OCI-LY7 (cell line): ENCODE results near the gene IL17RD. TPM values are rescaled to one million over a fixed set of nuclear protein-coding genes. Genes with fewer than 3 reads are reported as not detected.

Experiments used
- BruUV-seq: library from RNA; stranded (reverse); fragments of 400-500 nt; replicated peaks from 2 replicates; lab custom pipeline; 2021; lab: Mats Ljungman, UMichigan
- CTCF ChIA-PET: fragments of 300-600 bp; sonication (Branson Sonifier 250); formaldehyde crosslinking; loops from one replicate; lab custom pipeline; 2022; ENCODE audit warnings: antibody characterized with exemption; ENCODE audit not compliant: unreplicated experiment; lab: Charles Lee
- POLR2A ChIA-PET: fragments of 300-600 bp; sonication (Branson Sonifier 250); formaldehyde crosslinking; loops from one replicate; lab custom pipeline; 2022; ENCODE audit warnings: antibody characterized with exemption; lab: Charles Lee
- DNase-seq: peaks from one replicate; pipeline ENCODE4 v3.0.0-alpha.2; 2015; ENCODE audit warnings: low spot score
- H2AFZ ChIP-seq: fragments of 200-600 bp; sonication (generic), shearing (Covaris generic); 2 replicates; pipeline ENCODE4 v1.6.1; 2014; ENCODE audit warnings: mild to moderate bottlenecking, antibody characterized with exemption, low read length, moderate library complexity
- H3K27ac ChIP-seq: fragments of 200-600 bp; sonication (generic); 2 replicates; pipeline ENCODE4 v1.5.1; 2014; ENCODE audit warnings: mixed run types, low read depth, mild to moderate bottlenecking, moderate library complexity, low read length, inconsistent platforms; ENCODE audit not compliant: poor library complexity, severe bottlenecking
- H3K36me3 ChIP-seq: fragments of 200-600 bp; sonication (generic); 2 replicates; pipeline ENCODE4 v1.6.1; 2014; ENCODE audit warnings: mild to moderate bottlenecking, antibody characterized with exemption, low read length, moderate library complexity, mixed read lengths; ENCODE audit not compliant: insufficient read depth
- H3K4me1 ChIP-seq: fragments of 200-600 bp; sonication (generic); 2 replicates; pipeline ENCODE4 v1.5.1; 2014; ENCODE audit warnings: mild to moderate bottlenecking, low read length; ENCODE audit not compliant: insufficient read depth, poor library complexity, severe bottlenecking
- H3K4me2 ChIP-seq: fragments of 200-600 bp; sonication (generic); 2 replicates; pipeline ENCODE4 v1.6.1; 2014; ENCODE audit warnings: mild to moderate bottlenecking, low read length
- H3K4me3 ChIP-seq: fragments of 200-600 bp; sonication (generic); 2 replicates; pipeline ENCODE4 v1.5.1; 2014; ENCODE audit warnings: mild to moderate bottlenecking, low read depth, low read length; ENCODE audit not compliant: poor library complexity, severe bottlenecking
- H3K79me2 ChIP-seq: fragments of 200-600 bp; sonication (generic); 2 replicates; pipeline ENCODE4 v1.6.1; 2016; ENCODE audit warnings: low read depth, mild to moderate bottlenecking, low read length, moderate library complexity, mixed read lengths; ENCODE audit not compliant: insufficient read depth
- H3K9me2 ChIP-seq: fragments of 200-600 bp; sonication (generic); 2 replicates; pipeline ENCODE4 v1.6.1; 2016; ENCODE audit warnings: mild to moderate bottlenecking, low read length, mixed read lengths; ENCODE audit not compliant: insufficient read depth
- H3K9me3 ChIP-seq: fragments of 200-600 bp; sonication (generic); 2 replicates; pipeline ENCODE4 v1.6.1; 2014; ENCODE audit warnings: mild to moderate bottlenecking, mixed run types, low read length, mixed read lengths
- H4K20me1 ChIP-seq: fragments of 200-600 bp; sonication (generic); 2 replicates; pipeline ENCODE4 v1.6.1; 2014; ENCODE audit warnings: mild to moderate bottlenecking, antibody characterized with exemption, low read length, moderate library complexity, mixed read lengths; ENCODE audit not compliant: insufficient read depth
- CTCF ChIP-seq: fragments of 200-600 bp; sonication (generic); conservative IDR thresholded peaks from 2 replicates; pipeline ENCODE4 v1.5.1; 2014; ENCODE audit warnings: mild to moderate bottlenecking, antibody characterized with exemption, low read length, moderate library complexity, mixed read lengths
- EZH2phosphoT487 ChIP-seq: fragments of 200-600 bp; sonication (generic); IDR thresholded peaks from 2 replicates; pipeline ENCODE4 v1.6.1; 2018; ENCODE audit warnings: low read depth, borderline replicate concordance, mild to moderate bottlenecking, mixed run types, antibody characterized with exemption, low read length, moderate library complexity, mixed read lengths
- intact Hi-C: fragments of 100-400 bp; cut with micrococcal nuclease; formaldehyde crosslinking; loops from one replicate; pipeline ENCODE4 v1.10.0; 2022; ENCODE audit not compliant: unreplicated experiment
- total RNA-seq, 2 experiments: library from RNA; depleted of rRNA in 1 of 2; stranded (reverse); fragments of >200 nt in 1 of 2; shearing (Covaris generic) in 1 of 2; gene quantifications; 2 replicates each; pipeline ENCODE4 v1.2.3, GENCODE V29; 2014 to 2022

The IL17RD gene
- total RNA-seq, 2 experiments from 2014 or later: 0.06 to 0.36 TPM

- H3K4me1 ChIP-seq: peaks cover 12% of the 10 kb centered on the region
- intact Hi-C loops: no loop called here
- H3K4me3 ChIP-seq: no peak overlapping the region
- DNase-seq: no peak
- ChIA-PET CTCF (interaction anchor here (1.1 kb wide), 1 partner anchor 11 kb away, joined by 3 read pairs; no protein-coding TSS in a partner anchor), POLR2A (interaction anchor here (0.8 to 1.3 kb wide), 3 partner anchors 11 to 134 kb away, joined by 3 to 4 read pairs (median 4); no protein-coding TSS in a partner anchor)
- no peaks in the 10 kb centered on the region for H4K20me1 ChIP-seq
- H3K36me3 ChIP-seq: no peaks in the 10 kb centered on the region
- H3K27ac ChIP-seq: no peak overlapping the region
- no peaks in the 10 kb centered on the region for H3K79me2 ChIP-seq
- no peak overlapping the region for H2AFZ ChIP-seq
- BruUV-seq: no TSS peak
- H3K9me2 ChIP-seq: no peaks in the 10 kb centered on the region
- TF ChIP-seq CTCF (no peak), EZH2phosphoT487 (no peak)
- no peaks in the 10 kb centered on the region for H3K9me3 ChIP-seq
- H3K4me2 ChIP-seq: no peak overlapping the region
Measured at GRCh38 chr3:57088503-57088902, 76.7 kb downstream of the IL17RD start.

GRCh38 chr3:57087361-57088092 lies 77.6 kb downstream of the IL17RD start:
- Histone ChIP-seq H4K20me1 (no peaks in the 10 kb centered on the region), H3K9me3 (no peaks in the 10 kb centered on the region), H3K9me2 (no peaks in the 10 kb centered on the region), H2AFZ (no peak overlapping the region), H3K4me1 (peaks cover 12% of the 10 kb centered on the region), H3K79me2 (no peaks in the 10 kb centered on the region), H3K27ac (no peak overlapping the region), H3K36me3 (no peaks in the 10 kb centered on the region), H3K4me3 (no peak overlapping the region), H3K4me2 (no peak overlapping the region)
- CTCF ChIA-PET: interaction anchor here (1.1 kb wide), 1 partner anchor 10 kb away, joined by 3 read pairs; no protein-coding TSS in a partner anchor
- DNase-seq: no peak
- POLR2A ChIA-PET: interaction anchor here (0.6 to 1.3 kb wide), 5 partner anchors 9 to 117 kb away, joined by 3 to 7 read pairs (median 4); no protein-coding TSS in a partner anchor
- no peak for TF ChIP-seq EZH2phosphoT487
- TF ChIP-seq CTCF: no peak
- BruUV-seq: no TSS peak
- intact Hi-C loops: no loop called here

- TF ChIP-seq CTCF (no peak), EZH2phosphoT487 (no peak)
- Histone ChIP-seq H3K79me2 (no peaks in the 10 kb centered on the region), H3K4me3 (no peak overlapping the region), H3K9me2 (no peaks in the 10 kb centered on the region), H3K9me3 (no peaks in the 10 kb centered on the region), H2AFZ (no peak overlapping the region), H4K20me1 (no peaks in the 10 kb centered on the region), H3K4me1 (peaks cover 7% of the 10 kb centered on the region), H3K4me2 (no peak overlapping the region), H3K27ac (no peak overlapping the region), H3K36me3 (no peaks in the 10 kb centered on the region)
- ChIA-PET CTCF (interaction anchor here (1.1 kb wide), 1 partner anchor 8 kb away, joined by 3 read pairs; no protein-coding TSS in a partner anchor), POLR2A (interaction anchor here (0.6 kb wide), 1 partner anchor 419 kb away, joined by 3 read pairs; no protein-coding TSS in a partner anchor)
- BruUV-seq: no TSS peak
- DNase-seq: no peak
- intact Hi-C loops: no loop called here
Measured at GRCh38 chr3:57086201-57086600, 79.0 kb downstream of the IL17RD start.
